SK-N-SH (cell line): Measurements from ENCODE around the gene CREB5.

ENCODE experiments used
- CTCF ChIP-seq: fragments of 200-600 bp; sonication (generic); IDR thresholded peaks from 2 replicates; pipeline ENCODE4 v1.6.1; 2017; ENCODE audit warnings: antibody characterized with exemption, mild to moderate bottlenecking, moderate library complexity
- FOXJ3 ChIP-seq: sonication (generic); formaldehyde crosslinking; IDR thresholded peaks from 2 replicates; pipeline ENCODE4 v1.5.1; 2020; ENCODE audit warnings: mild to moderate bottlenecking, missing genetic modification reagents
- MXI1 ChIP-seq: IDR thresholded peaks from 2 replicates; pipeline ENCODE4 v1.6.1; 2012; ENCODE audit warnings: mild to moderate bottlenecking, low read depth, low read length, improper control_type of control experiment
- POLR2AphosphoS5 ChIP-seq: IDR thresholded peaks from 2 replicates; pipeline ENCODE4 v1.6.1; 2012; ENCODE audit warnings: low read depth, low read length
- REST ChIP-seq: IDR thresholded peaks from 2 replicates; pipeline ENCODE4 v1.6.1; 2012; ENCODE audit warnings: mild to moderate bottlenecking, low read depth, low read length, moderate library complexity
- SIN3A ChIP-seq: IDR thresholded peaks from 2 replicates; pipeline ENCODE4 v1.6.1; 2012; ENCODE audit warnings: low read depth, mild to moderate bottlenecking, low read length, moderate library complexity, borderline replicate concordance
- TAF1 ChIP-seq: IDR thresholded peaks from 2 replicates; pipeline ENCODE4 v1.6.1; 2012; ENCODE audit warnings: low read depth, mild to moderate bottlenecking, low read length, moderate library complexity, borderline replicate concordance
- TEAD4 ChIP-seq: IDR thresholded peaks from 2 replicates; pipeline ENCODE4 v1.4.0; 2012; ENCODE audit warnings: mild to moderate bottlenecking, borderline replicate concordance; ENCODE audit not compliant: insufficient read depth
- USF2 ChIP-seq: fragments of 150-350 bp; IDR thresholded peaks from 2 replicates; pipeline ENCODE4 v1.6.1; 2017; ENCODE audit warnings: antibody characterized with exemption, low read length, low read depth, borderline replicate concordance

GRCh38 chr7:28671526-28671925 is 259.2 kb downstream of the CREB5 start:
- TF ChIP-seq MXI1, result no peak
- TF ChIP-seq FOXJ3, result no peak
- TF ChIP-seq REST, result no peak
- no peak for TF ChIP-seq TAF1
- TF ChIP-seq CTCF, result no peak
- TF ChIP-seq USF2, result no peak
- TF ChIP-seq SIN3A, result no peak
- no peak for TF ChIP-seq TEAD4
- TF ChIP-seq POLR2AphosphoS5, result no peak
